K562 (cell line): ENCODE results near the gene IGF2R. TPM values are rescaled to one million over a fixed set of nuclear protein-coding genes. Genes with fewer than 3 reads are reported as not detected.

Experiments
- ATF7 ChIP-seq: fragments of 450-650 bp; IDR thresholded peaks from 2 replicates; pipeline ENCODE4 v1.7.1; 2014; ENCODE audit warnings: mild to moderate bottlenecking, moderate library complexity
- BRF1 ChIP-seq: IDR thresholded peaks from 3 replicates; pipeline ENCODE4 v1.6.1; 2011; ENCODE audit warnings: borderline replicate concordance, mild to moderate bottlenecking; ENCODE audit not compliant: insufficient read length; ENCODE audit errors: extremely low read depth
- DDX20 ChIP-seq: fragments of 450-650 bp; IDR thresholded peaks from 2 replicates; pipeline ENCODE4 v1.6.1; 2016; ENCODE audit warnings: missing genetic modification characterization, low read depth, mild to moderate bottlenecking, missing compliant biosample characterization, moderate library complexity
- E2F6 ChIP-seq, 2 experiments: IDR thresholded peaks; 2 replicates each; pipeline ENCODE4 v1.6.1; 2011; ENCODE audit warnings: borderline replicate concordance in 1 of 2, control low read depth in 1 of 2, low read depth in 1 of 2, low read length in 1 of 2, mild to moderate bottlenecking in 1 of 2, mixed read lengths in 1 of 2, moderate library complexity in 1 of 2; ENCODE audit not compliant: insufficient read depth in 1 of 2, insufficient read length in 1 of 2, poor library complexity in 1 of 2, severe bottlenecking in 1 of 2; ENCODE audit errors: extremely low read depth in 1 of 2
- FOXA1 ChIP-seq: fragments of 450-650 bp; IDR thresholded peaks from 2 replicates; pipeline ENCODE4 v1.6.1; 2016; ENCODE audit warnings: mild to moderate bottlenecking, borderline replicate concordance
- GATAD2B ChIP-seq: fragments of 450-650 bp; IDR thresholded peaks from 2 replicates; pipeline ENCODE4 v1.6.1; 2017; ENCODE audit warnings: mild to moderate bottlenecking, borderline replicate concordance
- HDAC2 ChIP-seq: fragments of 450-650 bp; IDR thresholded peaks from 2 replicates; pipeline ENCODE4 v1.6.1; 2016; ENCODE audit warnings: mild to moderate bottlenecking
- ILF3 ChIP-seq: fragments of 450-650 bp; IDR thresholded peaks from 2 replicates; pipeline ENCODE4 v1.6.1; 2018; ENCODE audit warnings: antibody characterized with exemption, mild to moderate bottlenecking, moderate library complexity, borderline replicate concordance
- POLR2A ChIP-seq: fragments of 450-650 bp; conservative IDR thresholded peaks from 2 replicates; pipeline ENCODE4 v1.6.1; 2016
- RERE ChIP-seq: sonication (generic); formaldehyde crosslinking; IDR thresholded peaks from 2 replicates; pipeline ENCODE4 v1.8.0; 2023; ENCODE audit warnings: missing genetic modification reagents, mild to moderate bottlenecking, borderline replicate concordance
- SOX6 ChIP-seq: fragments of 450-650 bp; IDR thresholded peaks from 2 replicates; pipeline ENCODE4 v1.6.1; 2014; ENCODE audit warnings: mild to moderate bottlenecking
- SREBF1 ChIP-seq: fragments of 150-350 bp; IDR thresholded peaks from 2 replicates; pipeline ENCODE4 v1.6.1; 2014; ENCODE audit warnings: antibody characterized with exemption, low read depth, low read length, borderline replicate concordance
- TCF15 ChIP-seq: fragments of 250-450 bp; sonication (Bioruptor Pico); IDR thresholded peaks from 2 replicates; pipeline ENCODE4 v1.8.0; 2022; ENCODE audit warnings: moderate library complexity, mild to moderate bottlenecking, inconsistent platforms
- TOE1 ChIP-seq, 2 experiments: fragments of 450-650 bp in 1 of 2; sonication (generic) in 1 of 2; formaldehyde crosslinking in 1 of 2; IDR thresholded peaks; 2 replicates each; pipeline versions ENCODE4 v1.7.1 to v1.8.0; 2016 to 2022; ENCODE audit warnings: borderline replicate concordance in 2 of 2, mild to moderate bottlenecking in 2 of 2, antibody characterized with exemption in 1 of 2, inconsistent platforms in 1 of 2, low read depth in 1 of 2, missing genetic modification reagents in 1 of 2, moderate library complexity in 1 of 2
- TSC22D4 ChIP-seq: fragments of 450-650 bp; IDR thresholded peaks from 2 replicates; pipeline ENCODE4 v1.6.1; 2016; ENCODE audit warnings: missing genetic modification characterization, missing biosample characterization, control low read depth
- USF2 ChIP-seq: sonication (generic); formaldehyde crosslinking; IDR thresholded peaks from 2 replicates; pipeline ENCODE4 v1.5.0; 2020; ENCODE audit warnings: missing genetic modification reagents
- WHSC1 ChIP-seq: IDR thresholded peaks from one replicate; pipeline ENCODE4 v1.6.1; 2012; ENCODE audit warnings: low read length, control low read depth, inconsistent platforms
- ZNF280B ChIP-seq: fragments of 250-450 bp; sonication (Bioruptor Pico); IDR thresholded peaks from 2 replicates; pipeline ENCODE4 v1.5.1; 2021; ENCODE audit warnings: mild to moderate bottlenecking
- ZNF717 ChIP-seq: fragments of 250-450 bp; sonication (Bioruptor Pico); IDR thresholded peaks from 2 replicates; pipeline ENCODE4 v1.5.0; 2021
- polyA plus RNA-seq, 8 experiments: library from polyadenylated mRNA; depleted of rRNA in 4 of 8; stranded (reverse) in 5 of 8; unstranded in 3 of 8; fragments of >200 nt; fragmentation: Nextera tagmentation in 2 of 8; fragmentation: Illumina TruSeq in 1 of 8; extraction: Ambion mirVana in 2 of 8; extraction: Trizol in 1 of 8; gene quantifications; 2 replicates each; pipeline versions ENCODE4 v1.2.1 to v1.2.3, GENCODE V29; 2011 to 2014; ENCODE audit warnings: inconsistent platforms in 1 of 8, missing spikeins in 1 of 8
- total RNA-seq, 7 experiments: library from RNA; depleted of rRNA in 6 of 7; stranded (reverse); fragments of >200 nt in 6 of 7; fragmentation: Illumina TruSeq in 2 of 7; extraction: Trizol in 2 of 7; gene quantifications; 2 replicates each; pipeline versions ENCODE4 v1.2.1 to v1.2.3, GENCODE V29; 2011 to 2021; ENCODE audit warnings: low replicate concordance in 1 of 7

IGF2R gene
- total and polyA plus RNA-seq, 9 of the 15 experiments (the other 6 are each of a cell fraction or from before 2014, with no cell fraction given), result 3.5 to 92.3 (median 34.5) TPM

GRCh38 chr6:159973951-159974350 lies 5.1 kb downstream of the IGF2R start (continued):
- TF ChIP-seq RERE (no peak), POLR2A (no peak), TCF15 (CRISPR knock-in tag) (no peak), ZNF280B (CRISPR knock-in tag) (no peak), ZNF717 (no peak), TSC22D4 (tag) (no peak), FOXA1 (no peak), E2F6 (IDR thresholded peaks at IDR 0.05; ENCODE audit: borderline replicate concordance in 1 of 2, extremely low read depth in 1 of 2, insufficient read depth in 1 of 2, insufficient read length in 1 of 2, low read depth in 1 of 2, low read length in 1 of 2, poor library complexity in 1 of 2, severe bottlenecking in 1 of 2) (no peak), SREBF1 (no peak), HDAC2 (peak; percentile 68; the same call in 1 of the 2 replicates), USF2 (CRISPR knock-in tag) (no peak), ILF3 (no peak), TOE1 (IDR thresholded peaks at IDR 0.05; ENCODE audit: borderline replicate concordance) (0 out of 2 replicates have a peak, but pooled peaks have one; percentile 31), TOE1 (CRISPR knock-in tag; IDR thresholded peaks at IDR 0.05; ENCODE audit: borderline replicate concordance, low read depth) (no peak), GATAD2B (no peak; the same call in 1 of the 2 replicates), SOX6 (peak; percentile 84), BRF1 (no peak), DDX20 (tag) (no peak), WHSC1 (no peak), ATF7 (peak; percentile 66)
